IMR-90 (cell line): Measurements from ENCODE around the gene GSG1L. TPM values are rescaled to one million over a fixed set of nuclear protein-coding genes. Genes with fewer than 3 reads are reported as not detected.

ENCODE experiments used
- CTCF ChIP-seq: conservative IDR thresholded peaks from 2 replicates; pipeline ENCODE4 v1.5.1; 2012; ENCODE audit warnings: mild to moderate bottlenecking, low read depth, low read length, improper control_type of control experiment
- MAFK ChIP-seq: IDR thresholded peaks from 2 replicates; pipeline ENCODE4 v1.6.1; 2012; ENCODE audit warnings: low read depth, low read length, improper control_type of control experiment
- polyA plus RNA-seq, 3 experiments: library from polyadenylated mRNA; depleted of rRNA; stranded (reverse); fragments of >200 nt; gene quantifications; 2 replicates each; pipeline ENCODE4 v1.2.3, GENCODE V29; 2012; ENCODE audit warnings: low replicate concordance in 1 of 3
- total RNA-seq: library from RNA; depleted of rRNA; stranded (reverse); fragments of >200 nt; gene quantifications from 2 replicates; pipeline ENCODE4 v1.2.3, GENCODE V29; 2012

GSG1L gene
- total and polyA plus RNA-seq, 2 of the 4 experiments (the other 2 are of a cell fraction) = not detected

GRCh38 chr16:28086186-28087139 is 22.9 kb upstream of the GSG1L start (continued):
- no peak for TF ChIP-seq CTCF
- TF ChIP-seq MAFK = no peak
